ENCODE results near the gene PIK3C2B. TPM values are rescaled to one million over a fixed set of nuclear protein-coding genes. Genes with fewer than 3 reads are reported as not detected.

PIK3C2B gene
- polyA plus RNA-seq, 1 donor (not counting 4 experiments of a cell fraction or from before 2014, with no cell fraction given), result 5.4 TPM

- dilution Hi-C loops (cut with MboI; ENCODE audit: extremely low pct_ligation_motif_present, low sequenced_read_pairs), result no loop called here
- H3K79me2 ChIP-seq (ENCODE audit: control insufficient read depth, insufficient read depth, low read length), result peaks cover 7% of the 10 kb centered on the region
- FAIRE-seq, result no peak
Measured at GRCh38 chr1:204528677-204529076, 34.1 kb upstream of the PIK3C2B start.

GRCh38 chr1:204528241-204528640, 33.6 kb upstream of the PIK3C2B start:
- DNase-seq (ENCODE audit: low read depth, low spot score) (no peak), FAIRE-seq (no peak)
- H4K20me1 ChIP-seq (ENCODE audit: control insufficient read depth, extremely low read depth, insufficient read depth, low read length), result no peaks in the 10 kb centered on the region
- peaks cover 15 to 28% of the 10 kb centered on the region in 2 experiments for H3K36me3 ChIP-seq (ENCODE audit: control insufficient read depth in 2 of 2, extremely low read depth in 1 of 2, insufficient read depth in 2 of 2, low read length in 2 of 2)
- H3K27me3 ChIP-seq (ENCODE audit: control insufficient read depth, extremely low read depth, insufficient read depth, low read length), result no peaks in the 10 kb centered on the region
- no peak for TF ChIP-seq EZH2 (IDR thresholded peaks at IDR 0.05; ENCODE audit: low read length)
- TF ChIP-seq, protein P1, sequence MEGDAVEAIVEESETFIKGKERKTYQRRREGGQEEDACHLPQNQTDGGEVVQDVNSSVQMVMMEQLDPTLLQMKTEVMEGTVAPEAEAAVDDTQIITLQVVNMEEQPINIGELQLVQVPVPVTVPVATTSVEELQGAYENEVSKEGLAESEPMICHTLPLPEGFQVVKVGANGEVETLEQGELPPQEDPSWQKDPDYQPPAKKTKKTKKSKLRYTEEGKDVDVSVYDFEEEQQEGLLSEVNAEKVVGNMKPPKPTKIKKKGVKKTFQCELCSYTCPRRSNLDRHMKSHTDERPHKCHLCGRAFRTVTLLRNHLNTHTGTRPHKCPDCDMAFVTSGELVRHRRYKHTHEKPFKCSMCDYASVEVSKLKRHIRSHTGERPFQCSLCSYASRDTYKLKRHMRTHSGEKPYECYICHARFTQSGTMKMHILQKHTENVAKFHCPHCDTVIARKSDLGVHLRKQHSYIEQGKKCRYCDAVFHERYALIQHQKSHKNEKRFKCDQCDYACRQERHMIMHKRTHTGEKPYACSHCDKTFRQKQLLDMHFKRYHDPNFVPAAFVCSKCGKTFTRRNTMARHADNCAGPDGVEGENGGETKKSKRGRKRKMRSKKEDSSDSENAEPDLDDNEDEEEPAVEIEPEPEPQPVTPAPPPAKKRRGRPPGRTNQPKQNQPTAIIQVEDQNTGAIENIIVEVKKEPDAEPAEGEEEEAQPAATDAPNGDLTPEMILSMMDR (optimal IDR thresholded peaks at IDR 0.05 in 1 of 3, IDR thresholded peaks at IDR 0.05 in 1 of 3, conservative IDR thresholded peaks at IDR 0.05 in 1 of 3; ENCODE audit: extremely low read depth in 1 of 3, insufficient read depth in 2 of 3, low read length in 3 of 3), result no peak
- no peaks in the 10 kb centered on the region for H3K9me1 ChIP-seq (ENCODE audit: control insufficient read depth, extremely low read depth, insufficient read depth, low read length)
- H3K4me3 ChIP-seq (ENCODE audit: control insufficient read depth in 2 of 3, extremely low read depth in 1 of 3, insufficient read depth in 2 of 3, low read depth in 1 of 3, low read length in 3 of 3), result no peak overlapping the region
- H2AFZ ChIP-seq (ENCODE audit: control insufficient read depth, low read length), result no peak overlapping the region
- H3K9ac ChIP-seq (ENCODE audit: control insufficient read depth, extremely low read depth, insufficient read depth, low read length), result no peak overlapping the region
- no peak overlapping the region for H3K27ac ChIP-seq (ENCODE audit: control insufficient read depth, insufficient read depth, low read length)
- no peak overlapping the region for H3K4me2 ChIP-seq (ENCODE audit: control insufficient read depth, extremely low read depth, insufficient read depth, low read depth, low read length)
- peaks cover 5% of the 10 kb centered on the region for H3K9me3 ChIP-seq (ENCODE audit: control insufficient read depth, low read depth, low read length)
- dilution Hi-C loops (cut with MboI; ENCODE audit: extremely low pct_ligation_motif_present, low sequenced_read_pairs), result no loop called here
- peaks cover 11% of the 10 kb centered on the region for H3K79me2 ChIP-seq (ENCODE audit: control insufficient read depth, insufficient read depth, low read length)
- peaks cover 13% of the 10 kb centered on the region for H3K4me1 ChIP-seq (ENCODE audit: control insufficient read depth, extremely low read depth, insufficient read depth, low read length)

More at GRCh38 chr1:204528677-204529076, 34.1 kb upstream of the PIK3C2B start:
- no peak for DNase-seq (ENCODE audit: low read depth, low spot score)
- Histone ChIP-seq H3K27me3 (ENCODE audit: control insufficient read depth, extremely low read depth, insufficient read depth, low read length) (no peaks in the 10 kb centered on the region), H3K4me2 (ENCODE audit: control insufficient read depth, extremely low read depth, insufficient read depth, low read depth, low read length) (no peak overlapping the region), H3K36me3 (ENCODE audit: control insufficient read depth in 2 of 2, extremely low read depth in 1 of 2, insufficient read depth in 2 of 2, low read length in 2 of 2) (peaks cover 15 to 29% of the 10 kb centered on the region in 2 experiments), H3K9me1 (ENCODE audit: control insufficient read depth, extremely low read depth, insufficient read depth, low read length) (no peaks in the 10 kb centered on the region), H3K4me3 (ENCODE audit: control insufficient read depth in 2 of 3, extremely low read depth in 1 of 3, insufficient read depth in 2 of 3, low read depth in 1 of 3, low read length in 3 of 3) (no peak overlapping the region), H3K27ac (ENCODE audit: control insufficient read depth, insufficient read depth, low read length) (no peak overlapping the region), H4K20me1 (ENCODE audit: control insufficient read depth, extremely low read depth, insufficient read depth, low read length) (no peaks in the 10 kb centered on the region), H3K9me3 (ENCODE audit: control insufficient read depth, low read depth, low read length) (peaks cover 2% of the 10 kb centered on the region), H3K9ac (ENCODE audit: control insufficient read depth, extremely low read depth, insufficient read depth, low read length) (no peak overlapping the region), H3K4me1 (ENCODE audit: control insufficient read depth, extremely low read depth, insufficient read depth, low read length) (peaks cover 13% of the 10 kb centered on the region), H2AFZ (ENCODE audit: control insufficient read depth, low read length) (no peak overlapping the region)
- TF ChIP-seq EZH2 (IDR thresholded peaks at IDR 0.05; ENCODE audit: low read length), result no peak
- TF ChIP-seq, protein P1 (optimal IDR thresholded peaks at IDR 0.05 in 1 of 3, IDR thresholded peaks at IDR 0.05 in 1 of 3, conservative IDR thresholded peaks at IDR 0.05 in 1 of 3; ENCODE audit: extremely low read depth in 1 of 3, insufficient read depth in 2 of 3, low read length in 3 of 3), result no peak

Measured in keratinocyte (primary cell).